IPS-18a (cell line): ENCODE results near the gene WDFY4.

ENCODE experiments used
- H3K27ac ChIP-seq: one replicate; pipeline ENCODE4 v1.5.1; 2013; ENCODE audit warnings: low read length
- H3K27me3 ChIP-seq: one replicate; pipeline ENCODE4 v1.6.1; 2013; ENCODE audit warnings: mild to moderate bottlenecking, low read length; ENCODE audit not compliant: control insufficient read depth, insufficient read depth
- H3K36me3 ChIP-seq: one replicate; pipeline ENCODE4 v1.6.1; 2013; ENCODE audit warnings: low read depth, low read length; ENCODE audit not compliant: control insufficient read depth
- H3K4me1 ChIP-seq: one replicate; pipeline ENCODE4 v1.6.1; 2013; ENCODE audit warnings: low read depth, low read length; ENCODE audit not compliant: control insufficient read depth
- H3K4me3 ChIP-seq: one replicate; pipeline ENCODE4 v1.5.1; 2013; ENCODE audit warnings: low read length
- H3K9ac ChIP-seq: one replicate; pipeline ENCODE4 v1.6.1; 2013; ENCODE audit warnings: mild to moderate bottlenecking, low read length, moderate library complexity
- H3K9me3 ChIP-seq: one replicate; pipeline ENCODE4 v1.6.1; 2013; ENCODE audit warnings: low read depth, low read length; ENCODE audit not compliant: control insufficient read depth

The WDFY4 gene

DNA sequence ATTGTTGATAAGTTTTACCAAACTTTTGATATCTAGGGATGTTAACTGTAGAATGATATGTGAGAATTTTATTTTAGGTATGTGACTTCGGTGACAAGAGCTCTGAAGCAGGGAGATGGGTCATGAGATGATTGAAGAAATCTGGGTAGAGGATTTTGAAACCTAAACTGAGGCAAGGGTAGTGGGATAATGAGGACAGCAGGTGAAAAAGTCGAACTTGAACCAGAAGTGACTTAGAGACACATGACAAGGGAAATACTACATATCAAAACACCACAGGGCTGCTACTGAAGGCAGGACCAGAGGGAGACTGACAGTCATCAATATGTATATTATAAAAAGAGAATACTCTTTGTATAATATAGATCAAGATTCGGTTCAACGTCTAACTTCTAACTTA lies 113.2 kb downstream of the WDFY4 start:
- Histone ChIP-seq H3K36me3 (no peaks in the 10 kb centered on the region), H3K9me3 (no peaks in the 10 kb centered on the region), H3K27me3 (no peaks in the 10 kb centered on the region), H3K4me3 (no peak overlapping the region), H3K27ac (no peak overlapping the region), H3K9ac (no peak overlapping the region), H3K4me1 (no peaks in the 10 kb centered on the region)

GRCh38 chr10:48798481-48799254 lies 114.0 kb downstream of the WDFY4 start:
- no peaks in the 10 kb centered on the region for H3K27me3 ChIP-seq
- H3K4me3 ChIP-seq: no peak overlapping the region
- H3K9ac ChIP-seq: no peak overlapping the region
- no peaks in the 10 kb centered on the region for H3K36me3 ChIP-seq
- H3K9me3 ChIP-seq: no peaks in the 10 kb centered on the region
- no peaks in the 10 kb centered on the region for H3K4me1 ChIP-seq
- H3K27ac ChIP-seq: no peak overlapping the region

DNA sequence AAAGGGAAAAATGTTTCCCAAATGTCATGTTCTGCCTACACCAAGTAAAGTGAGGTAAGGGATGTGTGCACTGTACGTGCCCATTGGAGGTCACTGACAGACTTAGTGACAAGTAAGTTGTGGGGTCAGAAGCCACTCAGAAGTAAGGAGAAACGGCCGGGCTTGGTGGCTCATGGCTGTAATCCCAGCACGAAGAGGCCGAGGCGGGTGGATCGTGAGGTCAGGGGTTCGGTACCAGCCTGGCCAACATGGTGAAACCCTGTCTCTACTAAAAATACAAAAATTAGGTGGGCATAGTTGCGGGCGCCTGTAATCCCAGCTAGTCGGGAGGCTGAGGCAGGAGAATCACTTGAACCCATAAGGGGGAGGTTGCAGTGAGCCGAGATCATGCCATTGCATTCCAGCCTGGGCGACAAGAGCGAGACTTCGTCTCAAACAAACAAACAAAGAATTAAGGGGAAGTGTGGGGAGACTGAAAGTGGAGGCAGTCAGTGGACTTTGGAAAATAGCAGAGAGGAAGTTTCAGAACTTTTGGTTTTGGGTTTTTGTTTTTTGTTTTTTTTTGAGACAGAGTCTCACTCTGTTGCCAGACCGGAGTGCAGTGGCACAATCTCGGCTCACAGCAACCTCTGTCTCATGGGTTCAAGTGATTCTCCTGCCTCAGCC lies 114.8 kb downstream of the WDFY4 start:
- Histone ChIP-seq H3K27me3 (no peaks in the 10 kb centered on the region), H3K4me1 (no peaks in the 10 kb centered on the region), H3K27ac (no peak overlapping the region), H3K4me3 (no peak overlapping the region), H3K9me3 (no peaks in the 10 kb centered on the region), H3K9ac (no peak overlapping the region), H3K36me3 (no peaks in the 10 kb centered on the region)

DNA sequence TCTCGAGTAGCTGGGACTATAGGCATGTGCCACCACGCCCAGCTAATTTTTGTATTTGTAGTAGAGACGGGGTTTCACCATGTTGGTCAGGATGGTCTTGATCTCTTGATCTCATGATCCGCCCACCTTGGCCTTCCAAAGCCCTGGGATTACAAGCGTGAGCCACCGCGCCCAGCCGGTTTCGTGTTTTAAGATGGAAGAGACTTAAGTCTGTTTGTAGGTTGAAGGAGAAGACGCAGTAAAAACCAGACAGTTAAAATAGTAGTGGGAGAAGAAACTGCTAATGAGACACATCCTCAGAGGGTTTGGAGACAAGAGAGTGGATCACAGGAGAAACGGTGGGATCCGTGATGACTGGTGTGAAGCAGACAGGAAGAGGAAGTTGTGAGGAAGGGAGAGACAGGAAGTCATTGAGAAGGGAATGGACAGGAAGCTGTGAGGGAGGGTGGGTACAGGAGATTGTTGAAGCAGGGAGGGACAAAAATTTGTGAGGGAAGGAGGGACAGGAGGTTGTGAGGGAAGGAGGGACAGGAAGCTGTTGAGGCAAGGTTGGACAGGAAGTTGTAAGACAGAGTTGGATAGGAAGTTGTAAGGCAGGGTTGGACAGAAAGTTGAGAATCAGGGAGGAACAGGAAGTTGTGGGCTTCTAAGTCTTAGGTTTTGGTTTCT lies 115.5 kb downstream of the WDFY4 start:
- H3K9ac ChIP-seq: no peak overlapping the region
- H3K36me3 ChIP-seq: no peaks in the 10 kb centered on the region
- no peaks in the 10 kb centered on the region for H3K9me3 ChIP-seq
- no peak overlapping the region for H3K27ac ChIP-seq
- no peaks in the 10 kb centered on the region for H3K27me3 ChIP-seq
- no peak overlapping the region for H3K4me3 ChIP-seq
- H3K4me1 ChIP-seq: no peaks in the 10 kb centered on the region

DNA sequence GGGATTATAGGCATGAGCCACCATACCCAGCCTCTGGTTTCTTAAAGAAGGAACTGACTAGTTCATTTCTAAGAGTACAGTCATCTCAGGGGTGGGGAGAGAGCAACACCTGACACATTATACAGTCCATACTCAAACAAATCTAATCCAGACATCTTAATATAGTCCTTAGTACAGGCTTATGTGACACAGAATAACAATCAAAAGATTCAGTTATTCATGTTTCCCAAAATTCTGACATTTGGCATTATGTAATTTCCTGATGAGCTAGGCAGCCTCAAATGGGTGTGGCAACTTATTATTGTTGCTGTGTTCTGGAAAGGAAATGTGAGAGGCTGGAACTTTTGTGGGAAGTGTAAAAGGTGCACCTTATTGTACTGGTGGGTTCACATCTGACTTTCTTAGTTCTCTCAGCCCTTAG lies 116.3 kb downstream of the WDFY4 start:
- Histone ChIP-seq H3K4me1 (no peaks in the 10 kb centered on the region), H3K36me3 (no peaks in the 10 kb centered on the region), H3K27ac (no peak overlapping the region), H3K4me3 (no peak overlapping the region), H3K9ac (no peak overlapping the region), H3K9me3 (no peaks in the 10 kb centered on the region), H3K27me3 (no peaks in the 10 kb centered on the region)

DNA sequence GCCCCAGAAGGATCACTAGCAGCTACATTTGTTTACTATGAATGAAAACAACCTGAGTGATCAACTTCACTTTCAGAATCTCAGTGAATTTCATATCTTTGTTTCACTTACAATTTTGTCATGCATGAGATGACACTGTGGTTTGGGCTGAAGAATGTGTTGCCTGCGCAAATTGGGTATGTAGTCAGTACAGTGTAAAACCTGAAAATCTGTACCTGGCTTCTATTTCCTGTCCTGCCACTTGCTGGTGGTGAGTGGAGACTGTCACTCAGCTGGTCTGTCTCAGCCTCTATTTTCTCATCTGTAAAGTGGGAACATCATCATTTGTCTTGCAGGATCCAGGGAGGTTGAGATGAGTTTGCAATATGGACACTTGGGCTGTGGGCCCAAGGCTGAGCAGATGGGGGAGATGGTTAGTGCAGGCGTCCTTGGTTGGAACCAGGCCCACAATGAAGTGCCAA lies 118.0 kb downstream of the WDFY4 start:
- Histone ChIP-seq H3K9ac (no peak overlapping the region), H3K4me1 (no peaks in the 10 kb centered on the region), H3K27ac (no peak overlapping the region), H3K36me3 (no peaks in the 10 kb centered on the region), H3K27me3 (no peaks in the 10 kb centered on the region), H3K9me3 (no peaks in the 10 kb centered on the region), H3K4me3 (no peak overlapping the region)

- Histone ChIP-seq H3K36me3 (no peaks in the 10 kb centered on the region), H3K9me3 (no peaks in the 10 kb centered on the region), H3K4me1 (no peaks in the 10 kb centered on the region), H3K9ac (no peak overlapping the region), H3K27me3 (no peaks in the 10 kb centered on the region), H3K4me3 (no peak overlapping the region), H3K27ac (no peak overlapping the region)
These were observed 119.3 kb downstream of the WDFY4 start for GRCh38 chr10:48803801-48804584.

- no peak overlapping the region for H3K27ac ChIP-seq
- no peaks in the 10 kb centered on the region for H3K9me3 ChIP-seq
- H3K9ac ChIP-seq: no peak overlapping the region
- H3K27me3 ChIP-seq: no peaks in the 10 kb centered on the region
- H3K36me3 ChIP-seq: no peaks in the 10 kb centered on the region
- no peaks in the 10 kb centered on the region for H3K4me1 ChIP-seq
- no peak overlapping the region for H3K4me3 ChIP-seq
These were observed 120.1 kb downstream of the WDFY4 start for GRCh38 chr10:48804740-48805182.

- no peak overlapping the region for H3K4me3 ChIP-seq
These were observed 120.7 kb downstream of the WDFY4 start for GRCh38 chr10:48805411-48805810.

GRCh38 chr10:48805848-48806247 lies 121.2 kb downstream of the WDFY4 start:
- H3K4me1 ChIP-seq: no peaks in the 10 kb centered on the region
- H3K9me3 ChIP-seq: no peaks in the 10 kb centered on the region
- no peaks in the 10 kb centered on the region for H3K27me3 ChIP-seq
- no peaks in the 10 kb centered on the region for H3K36me3 ChIP-seq
- no peak overlapping the region for H3K4me3 ChIP-seq
- no peak overlapping the region for H3K9ac ChIP-seq
- no peak overlapping the region for H3K27ac ChIP-seq

More at GRCh38 chr10:48805411-48805810, 120.7 kb downstream of the WDFY4 start:
- H3K9ac ChIP-seq: no peak overlapping the region
- no peaks in the 10 kb centered on the region for H3K27me3 ChIP-seq
- H3K36me3 ChIP-seq: no peaks in the 10 kb centered on the region
- no peaks in the 10 kb centered on the region for H3K9me3 ChIP-seq
- H3K4me1 ChIP-seq: no peaks in the 10 kb centered on the region
- H3K27ac ChIP-seq: no peak overlapping the region

DNA sequence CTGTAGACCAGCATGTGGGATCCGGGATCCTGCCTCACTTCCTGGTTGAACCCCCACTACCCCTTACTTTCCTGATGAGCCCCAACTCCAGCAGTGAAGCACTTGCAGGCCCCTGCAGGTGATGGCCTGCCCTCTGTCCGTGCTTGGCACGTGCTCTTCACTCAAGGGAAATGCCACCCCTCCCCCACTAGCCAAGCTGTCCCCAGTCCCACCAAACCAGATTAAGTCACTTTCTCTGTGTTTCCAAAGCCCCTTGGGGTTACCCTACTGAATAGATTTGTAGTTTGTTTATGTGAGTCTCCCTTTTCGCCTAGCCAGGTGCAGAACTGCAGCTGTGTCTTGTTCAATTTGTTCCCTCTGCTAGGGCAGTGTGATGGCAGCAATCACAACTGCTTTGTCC lies 121.7 kb downstream of the WDFY4 start:
- Histone ChIP-seq H3K9ac (no peak overlapping the region), H3K36me3 (no peaks in the 10 kb centered on the region), H3K27me3 (no peaks in the 10 kb centered on the region), H3K27ac (no peak overlapping the region), H3K9me3 (no peaks in the 10 kb centered on the region), H3K4me3 (no peak overlapping the region), H3K4me1 (no peaks in the 10 kb centered on the region)
